HepG2 (cell line): Measurements from ENCODE around the gene CBLC. TPM values are rescaled to one million over a fixed set of nuclear protein-coding genes. Genes with fewer than 3 reads are reported as not detected.

Experiments
- ATF3 ChIP-seq: sonication (generic); formaldehyde crosslinking; IDR thresholded peaks from 2 replicates; pipeline ENCODE4 v1.4.0; 2020; ENCODE audit warnings: missing genetic modification reagents
- ERF ChIP-seq: IDR thresholded peaks from 2 replicates; pipeline ENCODE4 v1.6.1; 2018; ENCODE audit warnings: missing biosample characterization, missing genetic modification reagents
- KDM2A ChIP-seq: sonication (generic); formaldehyde crosslinking; IDR thresholded peaks from 2 replicates; pipeline ENCODE4 v1.4.0; 2020; ENCODE audit warnings: low read depth, missing genetic modification reagents, borderline replicate concordance
- KLF16 ChIP-seq, 2 experiments: sonication (generic) in 1 of 2; formaldehyde crosslinking in 1 of 2; IDR thresholded peaks; 2 replicates each; pipeline versions ENCODE4 v1.6.1 to v1.8.0; 2016 to 2023; ENCODE audit warnings: missing genetic modification reagents in 2 of 2, missing compliant biosample characterization in 1 of 2
- RBFOX2 ChIP-seq: fragments of 200-400 bp; formaldehyde crosslinking; IDR thresholded peaks from 2 replicates; pipeline ENCODE4 v1.6.1; 2017; ENCODE audit warnings: low read depth, mild to moderate bottlenecking, low read length
- SMAD3 ChIP-seq: sonication (generic); formaldehyde crosslinking; IDR thresholded peaks from 2 replicates; pipeline ENCODE4 v1.4.0; 2020; ENCODE audit warnings: missing genetic modification reagents
- SP4 ChIP-seq: sonication (generic); formaldehyde crosslinking; IDR thresholded peaks from 2 replicates; pipeline ENCODE4 v1.8.1; 2023; ENCODE audit warnings: mild to moderate bottlenecking, missing genetic modification reagents
- ZNF562 ChIP-seq: sonication (generic); formaldehyde crosslinking; IDR thresholded peaks from 2 replicates; pipeline ENCODE4 v1.8.0; 2022; ENCODE audit warnings: missing genetic modification reagents, borderline replicate concordance
- ZNF639 ChIP-seq: conservative IDR thresholded peaks from 2 replicates; pipeline ENCODE4 v1.6.1; 2018; ENCODE audit warnings: missing genetic modification reagents
- ZNF841 ChIP-seq: sonication (generic); formaldehyde crosslinking; IDR thresholded peaks from 2 replicates; pipeline ENCODE4 v1.8.1; 2023; ENCODE audit warnings: missing genetic modification reagents, borderline replicate concordance
- ZNF891 ChIP-seq: sonication (generic); formaldehyde crosslinking; IDR thresholded peaks from 2 replicates; pipeline ENCODE4 v1.5.0; 2020; ENCODE audit warnings: mild to moderate bottlenecking, missing genetic modification reagents
- polyA plus RNA-seq, 8 experiments: library from polyadenylated mRNA; depleted of rRNA in 3 of 8; stranded (reverse) in 7 of 8; unstranded in 1 of 8; fragments of >200 nt; fragmentation: Illumina TruSeq in 4 of 8; extraction: Trizol in 4 of 8; gene quantifications; 2 replicates each; pipeline versions ENCODE4 v1.2.1 to v1.2.3, GENCODE V29; 2011 to 2016; ENCODE audit warnings: low read depth in 4 of 8, missing spikeins in 1 of 8, mixed read lengths in 1 of 8; ENCODE audit not compliant: insufficient read depth in 1 of 8
- total RNA-seq, 5 experiments: library from RNA; depleted of rRNA; stranded (reverse); fragments of >200 nt; fragmentation: Illumina TruSeq; extraction: Trizol; gene quantifications; 2 replicates each; pipeline ENCODE4 v1.2.3, GENCODE V29; 2016; ENCODE audit warnings: low read depth in 1 of 5
- TF ChIP-seq, protein P1 (sequence below): sonication (generic); formaldehyde crosslinking; IDR thresholded peaks from 2 replicates; pipeline ENCODE4 v1.4.0; 2020; ENCODE audit warnings: missing genetic modification reagents, borderline replicate concordance
- TF ChIP-seq, protein P2 (sequence below): sonication (generic); formaldehyde crosslinking; IDR thresholded peaks from 2 replicates; pipeline ENCODE4 v1.8.0; 2022; ENCODE audit warnings: mild to moderate bottlenecking, missing genetic modification reagents, moderate library complexity
- TF ChIP-seq, protein P3 (sequence below): sonication (generic); formaldehyde crosslinking; IDR thresholded peaks from 2 replicates; pipeline ENCODE4 v1.4.0; 2020; ENCODE audit warnings: mild to moderate bottlenecking, missing genetic modification reagents
- TF ChIP-seq, protein P4 (sequence below): sonication (generic); formaldehyde crosslinking; IDR thresholded peaks from 2 replicates; pipeline ENCODE4 v1.4.0; 2020; ENCODE audit warnings: missing genetic modification reagents

CBLC gene
- total and polyA plus RNA-seq, 2 of the 13 experiments (the other 11 are each of a cell fraction or from before 2014, with no cell fraction given) = 1.8 to 2.6 TPM

DNA sequence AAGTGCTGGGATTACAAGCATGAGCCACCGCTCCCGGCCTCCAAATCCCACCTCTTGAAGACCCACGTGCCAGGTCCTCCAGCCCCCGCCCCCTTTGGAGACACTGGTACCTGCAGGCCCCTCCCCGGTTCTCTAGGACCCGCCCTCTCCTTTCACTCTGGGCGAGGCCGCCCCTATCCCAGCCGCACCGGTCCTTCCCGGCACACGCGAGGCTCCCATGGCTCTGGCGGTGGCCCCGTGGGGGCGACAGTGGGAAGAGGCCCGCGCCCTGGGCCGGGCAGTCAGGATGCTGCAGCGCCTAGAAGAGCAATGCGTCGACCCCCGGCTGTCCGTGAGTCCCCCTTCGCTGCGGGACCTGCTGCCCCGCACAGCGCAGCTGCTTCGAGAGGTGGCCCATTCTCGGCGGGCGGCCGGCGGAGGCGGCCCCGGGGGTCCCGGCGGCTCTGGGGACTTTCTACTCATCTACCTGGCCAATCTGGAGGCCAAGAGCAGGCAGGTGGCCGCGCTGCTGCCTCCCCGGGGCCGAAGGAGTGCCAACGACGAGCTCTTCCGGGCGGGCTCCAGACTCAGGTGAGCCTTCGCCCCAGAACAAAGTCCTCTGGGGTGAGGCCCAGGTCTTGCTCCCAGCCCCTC lies at the start of gene CBLC (continued):
- TF ChIP-seq ZNF891 (CRISPR knock-in tag) (no peak), SMAD3 (CRISPR knock-in tag) (no peak), ZNF639 (CRISPR knock-in tag) (no peak), RBFOX2 (peak; percentile 74), ZNF841 (no peak), KDM2A (peak; percentile 60; the same call in 1 of the 2 replicates), KLF16 (CRISPR knock-in tag; IDR thresholded peaks at IDR 0.05) (0 out of 4 replicates have a peak, but pooled peaks of 1 of the 2 experiments have one; percentile 45), SP4 (CRISPR knock-in tag) (peak; percentile 67; the same call in 1 of the 2 replicates), ZNF562 (CRISPR knock-in tag) (no peak), ATF3 (CRISPR knock-in tag) (no peak), ERF (CRISPR knock-in tag) (no peak)
- TF ChIP-seq, protein P1, sequence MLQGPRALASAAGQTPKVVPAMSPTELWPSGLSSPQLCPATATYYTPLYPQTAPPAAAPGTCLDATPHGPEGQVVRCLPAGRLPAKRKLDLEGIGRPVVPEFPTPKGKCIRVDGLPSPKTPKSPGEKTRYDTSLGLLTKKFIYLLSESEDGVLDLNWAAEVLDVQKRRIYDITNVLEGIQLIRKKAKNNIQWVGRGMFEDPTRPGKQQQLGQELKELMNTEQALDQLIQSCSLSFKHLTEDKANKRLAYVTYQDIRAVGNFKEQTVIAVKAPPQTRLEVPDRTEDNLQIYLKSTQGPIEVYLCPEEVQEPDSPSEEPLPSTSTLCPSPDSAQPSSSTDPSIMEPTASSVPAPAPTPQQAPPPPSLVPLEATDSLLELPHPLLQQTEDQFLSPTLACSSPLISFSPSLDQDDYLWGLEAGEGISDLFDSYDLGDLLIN = no peak
- TF ChIP-seq, protein P2, sequence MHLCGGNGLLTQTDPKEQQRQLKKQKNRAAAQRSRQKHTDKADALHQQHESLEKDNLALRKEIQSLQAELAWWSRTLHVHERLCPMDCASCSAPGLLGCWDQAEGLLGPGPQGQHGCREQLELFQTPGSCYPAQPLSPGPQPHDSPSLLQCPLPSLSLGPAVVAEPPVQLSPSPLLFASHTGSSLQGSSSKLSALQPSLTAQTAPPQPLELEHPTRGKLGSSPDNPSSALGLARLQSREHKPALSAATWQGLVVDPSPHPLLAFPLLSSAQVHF (CRISPR knock-in tag) = no peak
- TF ChIP-seq, protein P3, sequence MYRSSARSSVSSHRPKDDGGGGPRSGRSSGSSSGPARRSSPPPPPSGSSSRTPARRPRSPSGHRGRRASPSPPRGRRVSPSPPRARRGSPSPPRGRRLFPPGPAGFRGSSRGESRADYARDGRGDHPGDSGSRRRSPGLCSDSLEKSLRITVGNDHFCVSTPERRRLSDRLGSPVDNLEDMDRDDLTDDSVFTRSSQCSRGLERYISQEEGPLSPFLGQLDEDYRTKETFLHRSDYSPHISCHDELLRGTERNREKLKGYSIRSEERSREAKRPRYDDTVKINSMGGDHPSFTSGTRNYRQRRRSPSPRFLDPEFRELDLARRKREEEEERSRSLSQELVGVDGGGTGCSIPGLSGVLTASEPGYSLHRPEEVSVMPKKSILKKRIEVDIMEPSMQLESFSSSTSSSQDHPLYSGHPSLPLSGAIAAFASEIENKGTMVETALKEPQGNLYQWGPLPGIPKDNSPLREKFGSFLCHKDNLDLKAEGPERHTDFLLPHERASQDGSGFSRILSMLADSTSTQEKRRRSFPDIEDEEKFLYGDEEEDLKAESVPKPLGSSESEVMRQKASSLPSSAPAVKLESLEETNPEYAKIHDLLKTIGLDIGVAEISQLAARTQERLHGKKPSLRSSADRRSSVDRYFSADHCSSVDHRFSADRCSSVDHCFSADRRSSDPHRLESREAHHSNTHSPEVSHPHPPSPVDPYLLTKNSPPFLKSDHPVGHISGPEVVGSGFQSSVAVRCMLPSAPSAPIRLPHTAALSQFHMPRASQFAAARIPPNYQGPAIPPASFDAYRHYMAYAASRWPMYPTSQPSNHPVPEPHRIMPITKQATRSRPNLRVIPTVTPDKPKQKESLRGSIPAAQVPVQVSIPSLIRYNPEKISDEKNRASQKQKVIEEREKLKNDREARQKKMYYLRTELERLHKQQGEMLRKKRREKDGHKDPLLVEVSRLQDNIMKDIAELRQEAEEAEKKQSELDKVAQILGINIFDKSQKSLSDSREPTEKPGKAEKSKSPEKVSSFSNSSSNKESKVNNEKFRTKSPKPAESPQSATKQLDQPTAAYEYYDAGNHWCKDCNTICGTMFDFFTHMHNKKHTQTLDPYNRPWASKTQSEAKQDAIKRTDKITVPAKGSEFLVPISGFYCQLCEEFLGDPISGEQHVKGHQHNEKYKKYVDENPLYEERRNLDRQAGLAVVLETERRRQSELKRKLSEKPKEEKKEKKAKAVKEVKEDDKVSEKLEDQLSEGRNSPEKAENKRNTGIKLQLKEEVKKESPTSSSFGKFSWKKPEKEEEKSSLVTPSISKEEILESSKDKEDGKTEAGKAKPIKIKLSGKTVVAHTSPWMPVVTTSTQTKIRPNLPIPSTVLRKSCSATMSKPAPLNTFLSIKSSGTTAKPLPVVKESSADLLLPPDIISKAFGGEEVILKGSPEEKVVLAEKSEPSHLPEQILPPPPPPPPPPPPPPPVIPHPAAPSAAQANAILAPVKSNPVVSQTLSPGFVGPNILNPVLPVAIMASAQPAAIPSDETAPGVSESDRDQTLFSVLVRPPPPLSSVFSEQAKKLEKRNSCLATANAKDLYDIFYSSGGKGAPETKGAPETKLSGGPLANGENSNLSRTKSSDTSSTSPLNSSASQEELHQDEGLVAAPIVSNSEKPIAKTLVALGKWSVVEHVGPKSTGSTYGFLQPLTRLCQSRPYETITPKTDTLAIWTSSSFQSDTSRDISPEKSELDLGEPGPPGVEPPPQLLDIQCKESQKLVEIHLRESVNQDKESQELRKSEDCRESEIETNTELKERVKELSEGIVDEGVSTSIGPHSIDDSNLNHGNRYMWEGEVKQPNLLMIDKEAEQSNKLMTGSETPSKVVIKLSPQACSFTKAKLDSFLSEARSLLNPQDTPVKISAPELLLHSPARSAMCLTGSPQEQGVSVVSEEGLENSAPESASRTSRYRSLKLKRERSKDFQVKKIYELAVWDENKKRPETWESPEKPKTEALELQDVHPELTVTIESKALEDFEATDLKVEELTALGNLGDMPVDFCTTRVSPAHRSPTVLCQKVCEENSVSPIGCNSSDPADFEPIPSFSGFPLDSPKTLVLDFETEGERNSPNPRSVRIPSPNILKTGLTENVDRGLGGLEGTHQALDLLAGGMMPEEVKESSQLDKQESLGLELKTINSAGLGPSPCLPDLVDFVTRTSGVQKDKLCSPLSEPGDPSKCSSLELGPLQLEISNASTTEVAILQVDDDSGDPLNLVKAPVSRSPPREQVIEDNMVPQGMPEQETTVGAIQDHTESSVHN (CRISPR knock-in tag) = no peak
- TF ChIP-seq, protein P4, sequence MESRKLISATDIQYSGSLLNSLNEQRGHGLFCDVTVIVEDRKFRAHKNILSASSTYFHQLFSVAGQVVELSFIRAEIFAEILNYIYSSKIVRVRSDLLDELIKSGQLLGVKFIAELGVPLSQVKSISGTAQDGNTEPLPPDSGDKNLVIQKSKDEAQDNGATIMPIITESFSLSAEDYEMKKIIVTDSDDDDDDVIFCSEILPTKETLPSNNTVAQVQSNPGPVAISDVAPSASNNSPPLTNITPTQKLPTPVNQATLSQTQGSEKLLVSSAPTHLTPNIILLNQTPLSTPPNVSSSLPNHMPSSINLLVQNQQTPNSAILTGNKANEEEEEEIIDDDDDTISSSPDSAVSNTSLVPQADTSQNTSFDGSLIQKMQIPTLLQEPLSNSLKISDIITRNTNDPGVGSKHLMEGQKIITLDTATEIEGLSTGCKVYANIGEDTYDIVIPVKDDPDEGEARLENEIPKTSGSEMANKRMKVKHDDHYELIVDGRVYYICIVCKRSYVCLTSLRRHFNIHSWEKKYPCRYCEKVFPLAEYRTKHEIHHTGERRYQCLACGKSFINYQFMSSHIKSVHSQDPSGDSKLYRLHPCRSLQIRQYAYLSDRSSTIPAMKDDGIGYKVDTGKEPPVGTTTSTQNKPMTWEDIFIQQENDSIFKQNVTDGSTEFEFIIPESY = peak; percentile 23; the same call in 1 of the 2 replicates
